Adrenal gland (tissue), 12 donors: ENCODE measurements around the gene PACS1. TPM values are rescaled to one million over a fixed set of nuclear protein-coding genes. Genes with fewer than 3 reads are reported as not detected.

Source experiments
- DNase-seq, 7 donors: peaks; one replicate each; pipeline ENCODE4 v3.0.0-alpha.2; 2019 to 2020
- H3K27ac ChIP-seq, 5 donors: fragments of 200-600 bp; sonication (generic) in 4 of 5; 1 replicate in 3 of 5; 2 replicates in 2 of 5; pipeline versions ENCODE4 v1.5.1 to v1.8.0; 2016 to 2020; ENCODE audit warnings: mild to moderate bottlenecking in 1 of 5
- H3K27me3 ChIP-seq: fragments of 200-600 bp; 2 replicates; pipeline ENCODE4 v1.8.0; 2021
- H3K36me3 ChIP-seq, 2 donors: fragments of 200-600 bp; replicated peaks in 1 of 2; 1 replicate in 1 of 2; 2 replicates in 1 of 2; pipeline versions ENCODE4 v1.5.1 to v1.8.0; 2018 to 2022
- H3K4me1 ChIP-seq, 2 donors: fragments of 200-600 bp; replicated peaks in 1 of 2; 1 replicate in 1 of 2; 2 replicates in 1 of 2; pipeline versions ENCODE4 v1.5.1 to v1.8.0; 2018 to 2021
- H3K4me3 ChIP-seq, 4 donors: fragments of 200-600 bp; sonication (generic) in 3 of 4; one replicate each; pipeline ENCODE4 v1.5.1; 2016 to 2018
- H3K9me3 ChIP-seq, 3 donors: fragments of 200-600 bp; sonication (generic) in 1 of 3; replicated peaks in 1 of 3; 1 replicate in 2 of 3; 2 replicates in 1 of 3; pipeline versions ENCODE4 v1.5.1 to v1.8.0; 2016 to 2021
- POLR2A ChIP-seq, 2 donors: fragments of 450-650 bp; IDR thresholded peaks; one replicate each; pipeline ENCODE4 v1.6.1; 2017; ENCODE audit warnings: antibody characterized with exemption in 2 of 2, mild to moderate bottlenecking in 2 of 2, moderate library complexity in 1 of 2
- WGBS, 4 donors: extraction: QIAGEN DNeasy Blood & Tissue Kit in 2 of 4; methylation state at CpG; one replicate each; pipeline versions ENCODE4 v1.1.5 to v1.1.7; 2013 to 2017; 5-methylcytosine and 5-hydroxymethylcytosine counted together
- intact Hi-C, 2 donors: fragments of 100-400 bp; cut with DNase I; formaldehyde crosslinking; loops; one replicate each; pipeline versions ENCODE4 v1.14.1 to v1.15.0; 2022 to 2023
- polyA plus RNA-seq, 3 donors: library from polyadenylated mRNA; stranded (reverse); fragments of 200-250 nt in 2 of 3; fragments of 350-450 nt in 1 of 3; fragmentation: Illumina TruSeq in 1 of 3; extraction: RNeasy Lipid Tissue Mini Kit (QIAGEN cat#74804) in 1 of 3; gene quantifications; one replicate each; pipeline ENCODE4 v1.2.3, GENCODE V29; 2013 to 2014
- total RNA-seq, 9 donors: library from RNA; depleted of rRNA in 4 of 9; stranded (reverse); fragments of >200 nt in 4 of 9; fragments of 120-200 nt in 1 of 9; fragmentation: NEBNext Ultra II Directional in 1 of 9; extraction: Animal tissue kit (Norgen Biotek cat#: 25700) in 1 of 9; gene quantifications; one replicate each; pipeline versions ENCODE4 v1.1.0 to v1.2.4, GENCODE V29; 2013 to 2023
- TF ChIP-seq, protein P1 (sequence below), 6 experiments: fragments of 450-650 bp in 4 of 6; fragments of 200-600 bp in 2 of 6; sonication (generic) in 1 of 6; IDR thresholded peaks; 1 replicate in 5 of 6; 2 replicates in 1 of 6; pipeline versions ENCODE4 v1.5.1 to v1.8.0; 2016 to 2021; ENCODE audit warnings: antibody characterized with exemption in 6 of 6, mild to moderate bottlenecking in 2 of 6, moderate library complexity in 1 of 6
- donor health status: healthy with polysubstance abuse.
- donor health status: Bipolar disorder and iron deficiency.
- donor health status: DM: yes; HTN: yes; CAD: no.
- donor health status: DM: no; HTN: no; CAD: no.
- donor health status: DM: no; HTN: no; CAD: no.
- donor health status: DM: yes; HTN: yes; CAD: no.

The PACS1 gene
- total and polyA plus RNA-seq, 12 donors = 21.1 to 60.5 (median 38.2) TPM

- intact Hi-C loops = loop anchor here (5.0 to 10.0 kb wide), 2 partner anchors 60 to 62 kb away; no protein-coding TSS in a partner anchor
- no peak overlapping the region for H3K4me3 ChIP-seq
- no peak for DNase-seq
- TF ChIP-seq POLR2A (IDR thresholded peaks at IDR 0.05) = no peak
- TF ChIP-seq, protein P1, sequence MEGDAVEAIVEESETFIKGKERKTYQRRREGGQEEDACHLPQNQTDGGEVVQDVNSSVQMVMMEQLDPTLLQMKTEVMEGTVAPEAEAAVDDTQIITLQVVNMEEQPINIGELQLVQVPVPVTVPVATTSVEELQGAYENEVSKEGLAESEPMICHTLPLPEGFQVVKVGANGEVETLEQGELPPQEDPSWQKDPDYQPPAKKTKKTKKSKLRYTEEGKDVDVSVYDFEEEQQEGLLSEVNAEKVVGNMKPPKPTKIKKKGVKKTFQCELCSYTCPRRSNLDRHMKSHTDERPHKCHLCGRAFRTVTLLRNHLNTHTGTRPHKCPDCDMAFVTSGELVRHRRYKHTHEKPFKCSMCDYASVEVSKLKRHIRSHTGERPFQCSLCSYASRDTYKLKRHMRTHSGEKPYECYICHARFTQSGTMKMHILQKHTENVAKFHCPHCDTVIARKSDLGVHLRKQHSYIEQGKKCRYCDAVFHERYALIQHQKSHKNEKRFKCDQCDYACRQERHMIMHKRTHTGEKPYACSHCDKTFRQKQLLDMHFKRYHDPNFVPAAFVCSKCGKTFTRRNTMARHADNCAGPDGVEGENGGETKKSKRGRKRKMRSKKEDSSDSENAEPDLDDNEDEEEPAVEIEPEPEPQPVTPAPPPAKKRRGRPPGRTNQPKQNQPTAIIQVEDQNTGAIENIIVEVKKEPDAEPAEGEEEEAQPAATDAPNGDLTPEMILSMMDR (IDR thresholded peaks at IDR 0.05) = no peak
- H3K4me1 ChIP-seq = peaks cover 8 to 28% of the 10 kb centered on the region in 2 donors
- no peaks in the 10 kb centered on the region for H3K9me3 ChIP-seq
- no peaks in the 10 kb centered on the region for H3K27me3 ChIP-seq
- no peak overlapping the region for H3K27ac ChIP-seq
- WGBS, 4 donors = 90 to 94% (median 92%) methylated on average over 15 to 16 of the region's 16 CpGs
- H3K36me3 ChIP-seq = no peaks in the 10 kb centered on the region
These were observed 214.5 kb downstream of the PACS1 start for GRCh38 chr11:66284526-66285078.

DNA sequence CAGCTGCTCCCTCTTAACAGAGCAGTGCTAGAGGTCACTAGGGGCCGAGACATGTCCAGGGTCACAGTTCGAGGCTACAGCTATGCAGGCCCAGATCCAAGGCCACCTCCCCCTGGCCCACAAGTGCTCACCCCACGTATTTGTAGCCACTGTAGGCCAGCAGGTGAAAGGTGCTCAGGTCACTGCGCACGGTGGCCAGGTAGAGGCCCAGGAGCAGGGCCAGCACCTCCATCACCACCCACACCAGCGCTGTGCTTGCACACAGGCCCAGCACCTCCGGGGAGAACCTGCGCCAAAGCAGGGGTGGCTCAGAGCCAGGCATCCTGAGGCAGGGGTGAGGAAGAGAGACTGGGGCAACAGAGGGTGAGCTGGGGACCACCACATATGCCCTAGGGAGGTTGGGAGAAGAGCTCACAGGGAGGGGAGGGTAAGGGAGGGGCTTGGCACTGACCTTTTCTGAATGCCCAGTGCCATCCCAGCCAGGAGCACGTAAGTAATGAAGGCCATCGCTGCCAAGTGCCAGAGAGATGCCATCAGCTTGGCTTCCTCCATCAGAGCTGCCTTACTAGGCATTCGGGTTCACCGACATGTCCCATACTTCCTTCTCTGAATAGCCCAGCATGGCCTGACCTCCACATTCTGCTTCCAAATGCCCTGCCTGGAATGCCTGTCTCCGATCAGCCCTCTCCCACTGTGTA lies 215.3 kb downstream of the PACS1 start:
- H3K4me3 ChIP-seq = no peak overlapping the region
- H3K36me3 ChIP-seq = no peaks in the 10 kb centered on the region
- H3K27me3 ChIP-seq = no peaks in the 10 kb centered on the region
- peak overlapping the region in 2 of 5 donors; percentile 5 to 33 for H3K27ac ChIP-seq
- peak in 2 of 7 donors; percentile 26 to 38 for DNase-seq
- intact Hi-C loops = loop anchor here in 1 of 2 donors (10.0 kb wide), 1 partner anchor 61 kb away; no protein-coding TSS in a partner anchor
- no peaks in the 10 kb centered on the region for H3K9me3 ChIP-seq
- H3K4me1 ChIP-seq = peaks cover 12 to 35% of the 10 kb centered on the region in 2 donors
- no peak for TF ChIP-seq POLR2A (IDR thresholded peaks at IDR 0.05)
- TF ChIP-seq, protein P1 (IDR thresholded peaks at IDR 0.05) = no peak
- WGBS, 4 donors = 47 to 64% (median 56%) methylated on average over 8 to 13 of the region's 13 CpGs

DNA sequence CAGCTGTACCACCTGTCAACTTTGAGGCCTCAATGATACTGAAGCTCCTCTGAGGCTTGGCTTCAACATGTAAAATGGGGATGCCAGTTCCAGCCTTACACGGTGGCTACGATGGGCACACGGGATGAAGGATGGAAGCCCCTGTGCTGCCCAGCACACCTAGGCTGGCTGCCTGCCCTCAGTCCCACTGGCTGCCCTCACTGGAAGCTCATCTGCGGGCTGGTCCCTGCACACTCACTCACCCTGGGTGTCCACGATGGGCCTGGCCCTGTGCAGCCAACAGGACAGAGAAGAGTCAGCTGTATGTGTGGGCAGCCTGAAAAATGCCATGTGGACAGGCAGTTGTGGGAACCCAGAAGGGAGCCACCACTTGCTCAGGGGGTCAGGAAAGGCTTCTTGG lies 216.6 kb downstream of the PACS1 start:
- H3K27me3 ChIP-seq = no peaks in the 10 kb centered on the region
- H3K27ac ChIP-seq = no peak overlapping the region
- whole genome bisulfite sequencing, 4 donors = 73 to 88% (median 81%) methylated on average over 4 to 5 of the region's 5 CpGs
- no peaks in the 10 kb centered on the region for H3K9me3 ChIP-seq
- intact Hi-C loops = loop anchor here in 1 of 2 donors (10.0 kb wide), 1 partner anchor 62 kb away; no protein-coding TSS in a partner anchor
- H3K4me3 ChIP-seq = no peak overlapping the region
- H3K36me3 ChIP-seq = no peaks in the 10 kb centered on the region
- no peak for DNase-seq
- TF ChIP-seq, protein P1 (IDR thresholded peaks at IDR 0.05) = no peak
- no peak for TF ChIP-seq POLR2A (IDR thresholded peaks at IDR 0.05)
- H3K4me1 ChIP-seq = peaks cover 12 to 35% of the 10 kb centered on the region in 2 donors

DNA sequence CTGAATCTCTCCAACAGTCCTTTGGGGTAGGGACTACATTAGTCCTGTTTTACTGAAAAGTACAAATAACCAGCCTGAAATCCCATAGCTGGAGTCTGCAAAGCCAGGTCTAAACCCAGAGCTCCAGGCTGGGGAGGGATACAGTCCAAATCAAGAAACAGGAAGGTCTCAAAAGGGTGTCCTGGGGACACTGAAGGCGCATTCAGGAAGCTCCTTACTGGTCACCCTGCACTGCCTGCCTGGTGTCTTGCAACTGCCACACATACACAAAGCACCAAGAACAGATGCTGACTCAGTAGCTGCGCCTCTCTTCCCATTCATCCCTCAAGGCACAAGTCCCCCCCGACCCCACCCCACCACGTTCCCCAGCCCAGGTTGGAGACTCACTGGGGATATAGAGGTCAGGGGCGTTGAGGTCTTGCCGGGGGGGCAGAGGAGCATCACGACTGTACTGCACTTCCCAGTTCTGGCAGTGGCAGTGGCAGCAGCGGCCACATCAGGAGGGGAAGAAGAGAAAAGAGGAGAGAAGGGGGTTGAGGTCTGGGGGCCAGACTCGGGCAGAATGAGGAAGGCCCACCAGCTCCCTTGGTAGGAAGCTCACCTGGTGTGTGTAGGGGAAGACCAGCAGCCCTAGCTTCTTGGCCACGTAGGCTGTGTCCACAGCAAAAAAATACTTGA lies 217.3 kb downstream of the PACS1 start:
- Histone ChIP-seq H3K27ac (peak overlapping the region in 2 of 5 donors; percentile 13 to 90), H3K36me3 (no peaks in the 10 kb centered on the region), H3K4me1 (peaks cover 12 to 40% of the 10 kb centered on the region in 2 donors), H3K9me3 (no peaks in the 10 kb centered on the region), H3K4me3 (peak overlapping the region in 1 of 4 donors; percentile 73), H3K27me3 (peaks cover 5% of the 10 kb centered on the region)
- no peak for DNase-seq
- WGBS, 4 donors = 63 to 67% (median 64%) methylated on average over 6 to 10 of the region's 10 CpGs
- TF ChIP-seq POLR2A (IDR thresholded peaks at IDR 0.05) = no peak
- TF ChIP-seq, protein P1 (IDR thresholded peaks at IDR 0.05) = no peak
- intact Hi-C loops = loop anchor here in 1 of 2 donors (10.0 kb wide), 1 partner anchor 63 kb away; no protein-coding TSS in a partner anchor
